ENCODE measurements around the gene PHYH. TPM values are rescaled to one million over a fixed set of nuclear protein-coding genes. Genes with fewer than 3 reads are reported as not detected.

PHYH gene
- total RNA-seq, 1 donor from 2014 or later: 8.3 TPM

GRCh38 chr10:13337128-13337826 lies 37.4 kb upstream of the PHYH start:
- Mint-ChIP-seq H3K4me3 (ENCODE audit: unreplicated experiment) (no peak overlapping the region), H3K27ac (ENCODE audit: unreplicated experiment) (no peak overlapping the region), H3K27me3 (ENCODE audit: low read depth, unreplicated experiment) (no peaks in the 10 kb centered on the region), H3K9me3 (ENCODE audit: unreplicated experiment) (no peaks in the 10 kb centered on the region), H3K36me3 (ENCODE audit: low read depth, unreplicated experiment) (peaks cover 1% of the 10 kb centered on the region), H3K4me1 (ENCODE audit: low read depth, unreplicated experiment) (no peaks in the 10 kb centered on the region)
- Histone ChIP-seq H3K79me2 (ENCODE audit: insufficient read depth, low read length) (peaks cover 47% of the 10 kb centered on the region), H3K4me2 (ENCODE audit: low read length) (no peak overlapping the region), H3K9ac (ENCODE audit: low read length) (no peak overlapping the region), H3K36me3 (ENCODE audit: insufficient read depth, low read length) (peaks cover 9% of the 10 kb centered on the region), H3K9me3 (ENCODE audit: insufficient read depth, low read depth, low read length) (no peaks in the 10 kb centered on the region), H3K4me3 (ENCODE audit: insufficient read depth, low read depth, low read length) (no peak overlapping the region), H3K27me3 (ENCODE audit: insufficient read depth, low read length) (no peaks in the 10 kb centered on the region), H3K27ac (ENCODE audit: low read depth, low read length) (no peak overlapping the region), H3K4me1 (ENCODE audit: insufficient read depth, low read length) (no peaks in the 10 kb centered on the region), H2AFZ (ENCODE audit: low read depth, low read length) (no peak overlapping the region), H4K20me1 (ENCODE audit: insufficient read depth, low read length) (peaks cover 23% of the 10 kb centered on the region)
- TF ChIP-seq CTCF (IDR thresholded peaks at IDR 0.05; ENCODE audit: insufficient read depth, low read depth, low read length) (no peak), EZH2 (IDR thresholded peaks at IDR 0.05; ENCODE audit: insufficient read depth, low read length) (no peak)
- no peak for FAIRE-seq
- DNase-seq (ENCODE audit: low read depth): no peak

- peaks cover 17% of the 10 kb centered on the region for H3K36me3 ChIP-seq (ENCODE audit: insufficient read depth, low read length)
- H3K27me3 ChIP-seq (ENCODE audit: insufficient read depth, low read length): no peaks in the 10 kb centered on the region
- FAIRE-seq (no peak), DNase-seq (ENCODE audit: low read depth) (no peak)
- Mint-ChIP-seq H3K9me3 (ENCODE audit: unreplicated experiment) (no peaks in the 10 kb centered on the region), H3K36me3 (ENCODE audit: low read depth, unreplicated experiment) (peaks cover 6% of the 10 kb centered on the region), H3K4me1 (ENCODE audit: low read depth, unreplicated experiment) (peaks cover 5% of the 10 kb centered on the region), H3K4me3 (ENCODE audit: unreplicated experiment) (no peak overlapping the region), H3K27me3 (ENCODE audit: low read depth, unreplicated experiment) (no peaks in the 10 kb centered on the region), H3K27ac (ENCODE audit: unreplicated experiment) (no peak overlapping the region)
- no peak overlapping the region for H3K4me2 ChIP-seq (ENCODE audit: low read length)
- no peaks in the 10 kb centered on the region for H3K9me3 ChIP-seq (ENCODE audit: insufficient read depth, low read depth, low read length)
- H4K20me1 ChIP-seq (ENCODE audit: insufficient read depth, low read length): peaks cover 23% of the 10 kb centered on the region
- H3K9ac ChIP-seq (ENCODE audit: low read length): no peak overlapping the region
- no peak for TF ChIP-seq EZH2 (IDR thresholded peaks at IDR 0.05; ENCODE audit: insufficient read depth, low read length)
- no peak for TF ChIP-seq CTCF (IDR thresholded peaks at IDR 0.05; ENCODE audit: insufficient read depth, low read depth, low read length)
- H3K27ac ChIP-seq (ENCODE audit: low read depth, low read length): no peak overlapping the region
- no peaks in the 10 kb centered on the region for H3K4me1 ChIP-seq (ENCODE audit: insufficient read depth, low read length)
- H3K4me3 ChIP-seq (ENCODE audit: insufficient read depth, low read depth, low read length): no peak overlapping the region
- H3K79me2 ChIP-seq (ENCODE audit: insufficient read depth, low read length): peaks cover 37% of the 10 kb centered on the region
- no peak overlapping the region for H2AFZ ChIP-seq (ENCODE audit: low read depth, low read length)
Observed at GRCh38 chr10:13335881-13336280, 36.0 kb upstream of the PHYH start.

- peaks cover 5% of the 10 kb centered on the region for H3K4me1 Mint-ChIP-seq (ENCODE audit: low read depth, unreplicated experiment)
- H3K9me3 Mint-ChIP-seq (ENCODE audit: unreplicated experiment): no peaks in the 10 kb centered on the region
- peaks cover 25% of the 10 kb centered on the region for H3K79me2 ChIP-seq (ENCODE audit: insufficient read depth, low read length)
Observed at GRCh38 chr10:13334556-13334955, 34.7 kb upstream of the PHYH start.

More at GRCh38 chr10:13334556-13334955, 34.7 kb upstream of the PHYH start:
- H3K27ac ChIP-seq (ENCODE audit: low read depth, low read length): no peak overlapping the region
- no peaks in the 10 kb centered on the region for H3K27me3 ChIP-seq (ENCODE audit: insufficient read depth, low read length)
- H3K4me3 ChIP-seq (ENCODE audit: insufficient read depth, low read depth, low read length): no peak overlapping the region
- H3K9me3 ChIP-seq (ENCODE audit: insufficient read depth, low read depth, low read length): no peaks in the 10 kb centered on the region
- FAIRE-seq (no peak), DNase-seq (ENCODE audit: low read depth) (no peak)
- TF ChIP-seq EZH2 (IDR thresholded peaks at IDR 0.05; ENCODE audit: insufficient read depth, low read length) (no peak), CTCF (IDR thresholded peaks at IDR 0.05; ENCODE audit: insufficient read depth, low read depth, low read length) (no peak)
- no peak overlapping the region for H3K27ac Mint-ChIP-seq (ENCODE audit: unreplicated experiment)
- no peaks in the 10 kb centered on the region for H3K27me3 Mint-ChIP-seq (ENCODE audit: low read depth, unreplicated experiment)
- H3K36me3 Mint-ChIP-seq (ENCODE audit: low read depth, unreplicated experiment): peaks cover 11% of the 10 kb centered on the region
- no peak overlapping the region for H3K9ac ChIP-seq (ENCODE audit: low read length)
- H3K4me1 ChIP-seq (ENCODE audit: insufficient read depth, low read length): no peaks in the 10 kb centered on the region
- H2AFZ ChIP-seq (ENCODE audit: low read depth, low read length): no peak overlapping the region
- H3K4me3 Mint-ChIP-seq (ENCODE audit: unreplicated experiment): no peak overlapping the region
- H3K36me3 ChIP-seq (ENCODE audit: insufficient read depth, low read length): peaks cover 21% of the 10 kb centered on the region
- peaks cover 17% of the 10 kb centered on the region for H4K20me1 ChIP-seq (ENCODE audit: insufficient read depth, low read length)
- no peak overlapping the region for H3K4me2 ChIP-seq (ENCODE audit: low read length)

Data from astrocyte (in vitro differentiated cells and primary cell).